Activated T-cell treated with anti-CD3 and anti-CD28 coated beads for 48 hours (primary cell): ENCODE data around the gene ZCCHC24.
"Not testable (repeated sequence)": the region's sequence is repeated elsewhere in the genome, so short reads cannot be mapped to it uniquely, and the experiment has no call there.

Source experiments
- DNase-seq: peaks from one replicate; pipeline ENCODE4 v3.0.0-alpha.2; 2020; ENCODE audit warnings: low read depth

The ZCCHC24 gene

GRCh38 chr10:79472449-79472848, 27.0 kb upstream of the ZCCHC24 start:
- no peak for DNase-seq

GRCh38 chr10:79471776-79472175, 26.4 kb upstream of the ZCCHC24 start:
- DNase-seq = no peak

GRCh38 chr10:79470096-79470495, 24.7 kb upstream of the ZCCHC24 start:
- DNase-seq = no peak

DNA sequence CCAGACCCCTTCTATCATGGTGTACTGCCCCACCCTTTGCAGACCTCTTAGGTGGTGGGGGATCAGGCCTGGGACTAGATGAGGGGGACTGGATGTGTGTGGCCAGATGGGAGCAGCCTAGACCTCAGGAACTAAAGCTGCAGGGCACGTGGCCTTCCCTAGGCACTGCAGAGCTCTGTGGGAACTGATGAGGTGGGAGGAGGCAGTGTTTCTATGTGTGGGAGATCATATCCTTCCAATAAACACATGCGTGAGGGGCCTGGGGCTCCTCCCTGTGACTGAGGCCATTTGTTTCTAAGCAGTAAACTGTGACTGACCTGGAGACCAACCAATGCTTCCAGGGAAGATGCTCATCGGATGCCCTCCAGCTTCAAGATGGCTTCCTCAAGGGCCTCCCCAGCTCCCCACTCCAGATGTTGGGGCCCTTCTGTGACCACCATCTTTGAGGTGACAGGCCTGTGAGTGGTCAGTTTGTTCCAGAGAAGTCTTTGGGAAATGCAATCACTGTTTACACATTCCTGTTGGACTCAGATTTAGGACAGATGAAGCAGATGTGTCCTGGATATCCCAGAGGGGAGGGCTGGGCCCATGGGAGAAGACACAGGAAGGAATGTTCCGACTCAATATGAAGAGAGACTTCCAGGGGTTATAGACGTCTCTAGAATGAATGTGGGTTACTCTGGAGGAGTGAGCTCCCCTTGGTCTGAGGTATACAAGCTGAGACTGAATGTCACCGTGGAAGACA, 23.6 kb upstream of the ZCCHC24 start:
- DNase-seq = no peak

DNA sequence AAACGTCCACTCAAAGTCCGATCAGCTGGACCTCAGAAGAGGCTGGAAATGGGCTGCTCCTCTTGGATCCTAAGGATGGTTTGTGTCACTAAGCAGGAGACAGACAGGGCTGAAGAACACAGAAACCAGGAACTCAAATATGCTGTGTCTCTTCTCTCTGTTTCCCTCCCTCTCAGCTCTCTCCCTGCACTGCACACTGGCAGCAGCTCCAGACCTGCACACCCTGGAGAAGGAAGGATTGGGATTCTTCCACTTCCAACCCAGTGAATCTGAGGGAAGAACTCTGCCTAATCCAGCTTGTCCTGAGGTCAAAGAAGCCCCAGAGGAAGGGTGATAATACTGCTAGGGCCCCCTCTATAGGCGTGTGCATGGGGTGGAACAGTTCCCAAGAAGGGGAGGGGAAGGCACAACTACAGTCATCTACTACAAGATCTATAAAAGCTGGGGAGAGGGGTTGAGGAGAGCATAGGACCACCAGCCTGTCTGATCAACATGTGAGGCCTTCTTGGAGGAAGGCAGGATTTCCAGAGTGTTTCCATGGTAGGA, 22.7 kb upstream of the ZCCHC24 start:
- DNase-seq = no peak

DNA sequence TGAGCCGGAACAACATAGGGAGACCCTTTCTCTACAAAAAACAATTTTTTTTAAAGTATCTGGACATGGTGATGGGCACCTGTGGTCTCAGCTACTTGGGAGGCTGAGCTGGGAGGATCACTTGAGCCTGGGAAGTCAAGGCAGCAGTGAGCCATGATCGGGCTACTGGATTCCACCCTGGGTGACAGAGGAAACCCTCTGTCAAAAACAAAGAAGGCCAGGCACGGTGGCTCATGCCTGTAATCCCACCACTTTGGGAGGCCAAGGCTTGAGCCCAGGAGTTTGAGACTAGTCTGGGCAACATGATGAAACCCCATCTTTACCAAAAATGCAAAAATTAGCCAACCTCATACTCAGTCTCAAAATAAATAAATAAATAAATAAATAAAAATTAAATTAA, 19.9 kb upstream of the ZCCHC24 start:
- no peak for DNase-seq

- no peak for DNase-seq
Measured at GRCh38 chr10:79463578-79464496, 18.4 kb upstream of the ZCCHC24 start.

DNA sequence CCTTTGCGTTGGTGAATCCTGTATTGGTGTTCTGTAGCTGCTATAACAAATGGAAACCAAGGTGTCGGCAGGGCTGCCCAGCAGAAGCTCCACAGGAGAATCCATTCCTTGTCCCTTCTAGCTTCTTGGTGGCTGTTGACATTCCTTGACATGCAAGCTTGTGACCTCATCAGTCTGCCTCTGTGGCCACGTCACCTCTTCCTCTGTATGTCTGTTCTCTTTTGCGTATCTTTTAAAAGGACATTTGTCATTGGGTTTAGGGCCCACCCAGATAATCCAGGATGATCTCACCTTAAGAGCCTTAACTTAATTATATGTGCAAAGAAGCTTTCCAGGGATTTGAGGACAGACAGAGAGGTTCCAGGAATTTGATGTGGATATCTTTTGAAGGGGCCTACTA, 15.3 kb upstream of the ZCCHC24 start:
- DNase-seq = no peak

DNA sequence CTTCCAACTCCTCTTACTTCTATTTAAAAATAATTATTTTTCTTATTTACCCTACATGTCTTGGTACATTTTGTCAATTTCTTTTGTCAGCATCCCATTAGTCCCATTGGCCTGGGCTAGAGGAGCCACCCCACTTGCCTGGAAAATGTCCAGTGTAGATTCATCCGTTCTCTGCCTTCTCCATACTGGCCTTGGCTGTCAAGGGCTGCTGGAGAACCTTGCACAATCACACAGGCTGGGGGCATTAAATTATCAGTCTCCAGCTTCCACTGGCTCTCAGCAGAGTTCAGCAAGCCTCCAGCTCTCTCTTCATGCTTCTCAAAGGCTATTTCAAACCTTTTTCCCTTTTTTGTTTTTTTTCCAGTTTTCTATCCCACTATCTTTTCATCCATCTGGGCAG, 13.8 kb upstream of the ZCCHC24 start:
- no peak for DNase-seq

DNA sequence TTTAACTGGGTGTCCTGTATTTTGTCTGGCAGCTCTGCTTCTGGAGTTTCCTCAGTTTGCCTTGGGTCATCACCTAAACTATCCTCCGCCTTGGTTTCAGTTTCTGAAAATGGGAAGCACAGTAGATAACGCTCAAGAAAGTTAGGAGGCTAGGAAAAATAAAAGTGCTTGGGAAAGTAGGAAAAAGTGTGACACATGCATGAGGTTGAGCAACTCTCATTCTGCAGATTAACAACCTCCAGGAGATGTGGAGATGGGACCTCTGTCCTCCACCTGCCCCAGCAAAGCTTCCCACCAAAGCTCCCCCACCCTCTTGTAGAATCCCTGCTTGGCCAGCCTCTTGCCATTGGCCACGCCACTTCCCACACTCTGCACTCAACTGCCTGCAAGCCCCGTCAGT, 13.1 kb upstream of the ZCCHC24 start:
- DNase-seq = no peak

DNA sequence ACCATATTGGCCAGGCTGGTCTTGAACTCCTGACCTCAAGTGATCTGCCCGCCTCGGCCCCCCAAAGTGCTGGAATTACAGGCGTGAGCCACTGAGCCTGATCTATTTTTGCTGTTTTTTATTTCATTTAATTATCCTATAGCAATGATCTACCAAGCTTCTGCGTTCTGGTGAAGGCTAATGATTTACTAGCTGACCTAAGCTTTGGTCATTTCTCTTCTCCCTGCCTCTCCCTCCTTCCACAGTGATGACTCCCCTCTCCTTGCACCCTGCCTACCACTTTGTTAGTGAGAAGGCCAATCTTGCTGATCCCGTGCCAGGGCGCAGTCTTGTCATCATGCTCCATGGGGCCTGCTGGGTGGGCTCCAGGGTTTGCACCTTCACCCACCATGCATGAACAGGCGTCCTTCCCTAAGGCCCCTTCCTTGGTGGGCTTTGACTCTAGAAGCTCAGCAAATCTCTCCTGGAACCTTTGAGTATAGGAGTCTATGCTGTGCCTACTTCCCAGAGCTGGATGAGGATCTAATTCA, 11.9 kb upstream of the ZCCHC24 start:
- DNase-seq = no peak

- no peak for DNase-seq
Measured at GRCh38 chr10:79454259-79454658, 8.8 kb upstream of the ZCCHC24 start.

DNA sequence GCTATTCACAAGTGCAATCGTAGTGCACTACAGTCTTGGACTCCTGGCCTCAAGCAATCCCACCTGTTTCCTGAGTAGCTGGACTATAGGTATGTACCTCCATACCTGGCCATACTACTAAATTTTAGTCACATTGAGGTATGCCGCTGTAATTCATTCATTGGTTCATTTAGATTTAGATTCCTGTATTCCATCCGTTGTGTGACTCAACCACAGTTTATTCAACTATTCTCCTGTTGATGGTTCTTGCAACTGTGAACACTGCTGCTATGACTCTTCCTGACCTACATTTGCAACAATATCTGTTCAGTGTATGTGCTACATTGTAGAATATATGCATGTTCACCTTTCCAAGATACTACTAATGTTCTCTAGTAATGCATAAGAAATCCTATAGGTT, 8.0 kb upstream of the ZCCHC24 start:
- no peak for DNase-seq

DNA sequence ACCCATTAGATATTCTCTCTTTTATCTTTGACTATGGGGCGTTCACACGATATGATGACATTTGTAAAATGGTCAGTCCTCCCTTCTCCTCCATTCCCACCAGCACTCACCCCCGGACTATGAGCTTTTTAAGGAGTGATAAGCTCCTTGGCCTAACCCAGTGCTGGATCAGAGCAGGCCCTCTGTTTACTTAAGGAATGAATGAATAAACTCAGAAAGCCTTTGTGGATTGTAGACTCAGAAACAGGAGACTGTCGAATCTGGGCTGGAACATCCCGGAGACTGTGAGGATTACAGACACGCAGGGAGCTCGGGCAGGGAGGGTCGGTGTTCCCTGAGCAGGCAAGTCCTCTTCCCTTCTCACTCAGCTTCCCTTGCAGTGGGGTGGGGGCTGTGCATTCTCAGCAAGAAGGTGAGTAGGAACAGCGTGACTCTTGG, 6.8 kb upstream of the ZCCHC24 start:
- DNase-seq = no peak

- no peak for DNase-seq
Measured at GRCh38 chr10:79451046-79451699, 5.7 kb upstream of the ZCCHC24 start.

GRCh38 chr10:79449181-79450146, 4.0 kb upstream of the ZCCHC24 start:
- no peak for DNase-seq

DNA sequence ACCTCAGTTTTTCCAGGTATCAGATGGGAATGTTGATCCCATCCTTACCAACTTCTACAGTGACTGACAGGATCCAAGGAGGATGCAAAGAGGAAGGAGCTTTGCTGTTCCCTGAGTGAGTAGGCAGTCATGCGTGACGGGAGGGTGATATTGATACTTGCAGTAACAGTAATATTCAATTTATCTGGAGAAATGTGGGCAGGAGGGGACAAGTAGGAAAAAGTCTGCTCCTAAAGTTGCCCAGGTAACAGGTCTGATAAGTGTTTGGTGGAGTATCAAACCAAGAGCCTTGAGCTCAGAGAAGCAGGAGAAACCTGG, 3.3 kb upstream of the ZCCHC24 start:
- DNase-seq = no peak

GRCh38 chr10:79447911-79448731, 2.7 kb upstream of the ZCCHC24 start:
- DNase-seq = no peak

DNA sequence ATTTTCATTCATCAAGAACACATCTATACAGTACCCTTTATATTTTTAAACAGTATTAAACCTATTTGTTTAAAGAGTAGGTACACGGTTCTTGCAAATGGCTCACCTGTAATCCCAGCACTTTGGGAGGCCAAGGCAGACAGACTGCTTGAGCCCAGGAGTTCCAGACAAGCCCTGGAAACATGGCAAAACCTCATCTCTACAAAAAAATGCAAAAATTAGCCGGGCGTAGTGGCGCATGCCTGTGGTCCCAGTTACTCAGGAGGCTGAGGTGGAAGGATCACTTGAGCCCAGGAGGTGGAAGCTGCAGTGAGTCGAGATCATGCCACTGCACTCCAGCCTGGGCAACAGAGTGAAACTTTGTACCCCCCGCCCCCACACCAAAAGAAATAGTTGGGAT, 1.8 kb upstream of the ZCCHC24 start:
- DNase-seq = not testable (repeated sequence)

DNA sequence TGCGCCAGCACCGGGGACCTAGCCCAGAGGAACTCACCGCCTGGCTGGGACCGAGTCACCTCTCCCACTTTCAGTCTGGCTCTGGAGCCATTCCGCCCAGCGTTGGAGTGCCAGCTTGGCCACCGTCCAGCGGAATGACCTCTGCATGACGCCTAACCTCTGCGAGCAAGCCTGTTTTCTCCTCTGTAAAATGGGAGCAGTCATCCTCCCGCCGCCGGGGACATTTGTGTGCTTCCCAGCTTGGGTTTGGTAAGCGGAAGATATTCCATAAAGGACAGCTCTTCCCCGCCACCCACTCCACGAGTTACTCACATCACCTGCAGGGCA, 1.3 kb upstream of the ZCCHC24 start:
- no peak for DNase-seq
